Choroid plexus epithelial cell (primary cell): Measurements from ENCODE around the gene GPSM1.

ENCODE experiments used
- DNase-seq: peaks from one replicate; pipeline ENCODE4 v3.0.0-alpha.2; 2010; ENCODE audit warnings: low read depth
- H3K4me3 ChIP-seq: 2 replicates; pipeline ENCODE4 v1.5.1; 2011; ENCODE audit warnings: low read depth, mild to moderate bottlenecking, control low read depth, low read length, moderate library complexity
- TF ChIP-seq, protein P1 (sequence below): conservative IDR thresholded peaks from 2 replicates; pipeline ENCODE4 v1.5.1; 2011; ENCODE audit warnings: low read depth, mild to moderate bottlenecking, control low read depth, inconsistent platforms, low read length, moderate library complexity

Gene GPSM1

DNA sequence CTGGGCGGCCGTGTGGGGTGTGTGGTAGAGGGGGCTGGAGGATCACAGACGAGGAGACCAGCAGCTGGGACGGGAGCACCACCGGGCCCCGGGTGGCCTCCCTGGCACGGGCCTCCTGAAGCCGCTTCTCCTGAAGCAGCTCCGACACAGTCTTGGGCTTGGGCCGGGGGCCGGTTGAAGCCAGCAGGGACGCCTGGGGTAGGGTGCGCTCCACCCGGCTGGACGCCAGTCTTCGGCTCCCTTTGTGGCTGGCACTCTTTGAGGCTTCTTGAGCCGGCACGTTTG, 51.6 kb downstream of the GPSM1 start:
- no peak for DNase-seq
- TF ChIP-seq, protein P1, sequence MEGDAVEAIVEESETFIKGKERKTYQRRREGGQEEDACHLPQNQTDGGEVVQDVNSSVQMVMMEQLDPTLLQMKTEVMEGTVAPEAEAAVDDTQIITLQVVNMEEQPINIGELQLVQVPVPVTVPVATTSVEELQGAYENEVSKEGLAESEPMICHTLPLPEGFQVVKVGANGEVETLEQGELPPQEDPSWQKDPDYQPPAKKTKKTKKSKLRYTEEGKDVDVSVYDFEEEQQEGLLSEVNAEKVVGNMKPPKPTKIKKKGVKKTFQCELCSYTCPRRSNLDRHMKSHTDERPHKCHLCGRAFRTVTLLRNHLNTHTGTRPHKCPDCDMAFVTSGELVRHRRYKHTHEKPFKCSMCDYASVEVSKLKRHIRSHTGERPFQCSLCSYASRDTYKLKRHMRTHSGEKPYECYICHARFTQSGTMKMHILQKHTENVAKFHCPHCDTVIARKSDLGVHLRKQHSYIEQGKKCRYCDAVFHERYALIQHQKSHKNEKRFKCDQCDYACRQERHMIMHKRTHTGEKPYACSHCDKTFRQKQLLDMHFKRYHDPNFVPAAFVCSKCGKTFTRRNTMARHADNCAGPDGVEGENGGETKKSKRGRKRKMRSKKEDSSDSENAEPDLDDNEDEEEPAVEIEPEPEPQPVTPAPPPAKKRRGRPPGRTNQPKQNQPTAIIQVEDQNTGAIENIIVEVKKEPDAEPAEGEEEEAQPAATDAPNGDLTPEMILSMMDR = no peak
- H3K4me3 ChIP-seq = no peak overlapping the region

DNA sequence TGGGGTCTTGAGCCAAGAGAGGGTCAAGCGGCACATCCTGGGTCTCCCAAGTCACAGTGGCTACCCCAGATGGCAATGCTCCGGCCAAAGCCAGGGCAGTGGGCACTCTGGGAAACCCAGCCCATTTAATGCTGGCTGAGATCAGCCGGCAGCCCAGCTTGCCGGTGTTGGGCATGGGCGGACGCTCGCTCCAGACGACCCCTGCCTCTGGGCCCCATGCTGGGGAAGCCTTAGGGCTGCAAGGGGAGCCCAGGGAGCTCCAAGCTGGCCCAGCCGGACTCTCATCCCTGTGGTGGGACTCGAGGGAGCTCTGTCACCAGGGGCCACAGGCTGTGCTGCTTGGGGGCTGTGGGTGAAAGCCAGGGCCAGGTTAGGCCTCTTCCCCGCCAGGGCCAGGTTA, 52.1 kb downstream of the GPSM1 start:
- no peak for DNase-seq
- TF ChIP-seq, protein P1 = no peak

DNA sequence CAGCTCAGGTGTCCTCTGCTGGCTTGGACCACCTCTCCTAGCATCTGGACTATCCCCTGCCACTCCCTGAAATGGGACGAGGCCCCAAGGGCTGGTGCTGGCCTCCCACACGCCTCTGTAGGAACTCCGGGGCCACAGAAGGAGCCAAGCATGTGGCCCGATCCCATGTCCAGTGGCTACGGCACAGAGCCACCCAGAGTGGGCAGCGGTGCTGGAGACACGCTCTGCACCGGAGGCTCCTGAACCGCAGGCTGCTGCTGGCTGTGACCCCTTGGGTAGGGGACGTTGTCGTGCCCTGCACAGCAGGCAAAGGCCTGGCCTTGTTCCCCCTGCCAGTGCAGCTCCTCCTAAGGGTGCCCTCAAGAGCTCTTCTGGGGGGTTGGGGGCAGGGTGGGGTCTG, 52.6 kb downstream of the GPSM1 start:
- DNase-seq = no peak
- no peak overlapping the region for H3K4me3 ChIP-seq
- TF ChIP-seq, protein P1 = no peak

More for the DNA sequence above, 52.1 kb downstream of the GPSM1 start:
- no peak overlapping the region for H3K4me3 ChIP-seq

DNA sequence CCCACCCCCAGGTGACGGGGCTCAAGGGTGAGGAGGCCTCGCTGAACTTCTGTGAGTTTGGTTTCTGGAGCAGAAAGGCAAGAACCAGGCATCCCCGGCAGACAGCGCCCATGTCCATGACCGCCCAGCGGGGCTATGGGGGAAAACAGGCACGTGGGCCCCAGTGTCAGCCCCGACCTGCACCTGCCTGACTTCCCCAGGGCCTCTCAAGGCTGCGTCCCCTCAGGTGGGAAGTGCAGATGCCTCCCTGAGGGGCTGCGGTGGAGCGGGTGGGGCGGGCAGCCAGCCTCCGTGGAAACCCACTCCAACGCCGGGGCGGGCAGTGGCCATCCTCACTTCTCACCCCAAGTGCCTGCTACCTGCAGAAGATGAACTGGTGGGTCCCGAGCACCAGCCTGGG, 53.0 kb downstream of the GPSM1 start:
- H3K4me3 ChIP-seq = no peak overlapping the region
- TF ChIP-seq, protein P1 = no peak
- no peak for DNase-seq

DNA sequence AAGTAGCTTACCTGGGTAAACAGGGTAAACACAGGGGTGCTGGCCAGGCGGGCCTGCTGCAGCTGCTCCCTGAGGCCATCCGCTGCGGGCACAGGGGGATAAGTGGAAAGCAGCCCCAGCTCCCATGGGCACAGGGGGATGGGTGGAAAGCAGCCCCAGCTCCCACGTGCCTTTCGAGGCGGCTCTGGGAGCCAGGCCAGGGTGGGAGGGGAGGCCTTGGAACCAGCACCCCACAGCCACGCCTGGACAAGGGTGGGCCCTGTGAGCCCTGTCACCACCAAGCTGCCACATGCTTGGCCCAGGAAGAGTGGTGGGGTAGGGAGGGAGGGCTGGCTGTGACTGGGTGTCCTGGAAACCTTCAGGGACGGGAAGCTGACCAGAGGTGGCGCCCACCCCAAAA, 54.0 kb downstream of the GPSM1 start:
- TF ChIP-seq, protein P1 = no peak
- no peak overlapping the region for H3K4me3 ChIP-seq
- no peak for DNase-seq

DNA sequence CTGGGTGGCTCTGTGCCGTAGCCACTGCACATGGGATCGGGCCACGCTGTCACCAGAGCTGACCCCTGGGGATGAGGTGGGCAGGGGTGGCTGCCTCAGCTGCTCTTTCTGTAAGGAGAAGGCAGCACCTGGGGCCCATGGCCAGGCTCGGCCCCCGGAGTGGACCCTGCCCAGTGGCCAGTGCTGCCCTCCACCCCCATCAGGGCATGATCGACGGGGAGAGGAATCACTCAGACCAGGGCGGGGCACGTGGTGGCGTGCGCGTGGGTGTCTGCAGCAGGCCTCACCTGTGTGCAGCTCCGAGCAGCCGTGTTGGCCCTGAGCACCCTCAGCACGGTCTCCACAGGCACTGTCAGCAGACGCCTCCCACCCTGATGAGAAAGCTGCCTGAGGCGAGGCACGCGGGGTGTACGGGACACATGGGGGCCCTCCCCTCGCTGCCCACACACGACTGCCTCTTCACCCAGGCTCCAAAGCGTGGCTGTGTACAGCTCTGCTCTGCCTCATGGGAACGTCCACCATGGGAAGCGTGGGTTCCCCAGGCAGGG, 54.7 kb downstream of the GPSM1 start:
- H3K4me3 ChIP-seq = no peak overlapping the region
- DNase-seq = no peak
- TF ChIP-seq, protein P1 = no peak

DNA sequence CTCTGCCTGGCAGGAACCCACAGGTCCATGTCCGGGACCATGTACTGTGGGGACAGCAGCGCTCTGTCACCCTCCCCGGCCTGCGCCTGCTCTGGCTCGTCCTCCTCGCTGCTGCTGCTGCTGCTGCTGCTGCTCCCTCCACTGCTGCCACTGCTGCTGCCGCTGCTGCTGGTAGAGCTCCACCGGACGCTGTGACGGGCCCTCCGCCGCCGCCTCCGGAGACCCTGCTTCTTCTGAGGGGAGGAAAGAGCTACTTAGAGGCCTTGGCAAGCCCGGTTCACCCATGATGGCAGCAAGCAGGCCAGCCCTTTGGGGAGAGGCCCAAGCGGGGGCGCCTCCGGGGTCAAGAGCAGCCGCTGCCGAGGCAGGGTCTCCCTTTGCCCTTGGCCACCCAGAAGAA, 56.1 kb downstream of the GPSM1 start:
- no peak for DNase-seq
- H3K4me3 ChIP-seq = no peak overlapping the region
- TF ChIP-seq, protein P1 = no peak
